Dermis blood vessel endothelial cell (primary cell): Measurements from ENCODE around the gene PRRG3. TPM values are rescaled to one million over a fixed set of nuclear protein-coding genes. Genes with fewer than 3 reads are reported as not detected.

Experiments
- DNase-seq: peaks from one replicate; pipeline ENCODE4 v3.0.0; 2010
- total RNA-seq: library from RNA; depleted of rRNA; stranded (reverse); fragments of >200 nt; gene quantifications from 2 replicates; pipeline ENCODE4 v1.2.3, GENCODE V29; 2014

PRRG3 gene
- total RNA-seq, 1 donor from 2014 or later: not detected

- no peak for DNase-seq
Measured at GRCh38 chrX:151743651-151744470, 48.6 kb downstream of the PRRG3 start.

GRCh38 chrX:151745651-151746050 lies 50.4 kb downstream of the PRRG3 start:
- no peak for DNase-seq

- no peak for DNase-seq
Measured at GRCh38 chrX:151746502-151746901, 51.2 kb downstream of the PRRG3 start.

DNA sequence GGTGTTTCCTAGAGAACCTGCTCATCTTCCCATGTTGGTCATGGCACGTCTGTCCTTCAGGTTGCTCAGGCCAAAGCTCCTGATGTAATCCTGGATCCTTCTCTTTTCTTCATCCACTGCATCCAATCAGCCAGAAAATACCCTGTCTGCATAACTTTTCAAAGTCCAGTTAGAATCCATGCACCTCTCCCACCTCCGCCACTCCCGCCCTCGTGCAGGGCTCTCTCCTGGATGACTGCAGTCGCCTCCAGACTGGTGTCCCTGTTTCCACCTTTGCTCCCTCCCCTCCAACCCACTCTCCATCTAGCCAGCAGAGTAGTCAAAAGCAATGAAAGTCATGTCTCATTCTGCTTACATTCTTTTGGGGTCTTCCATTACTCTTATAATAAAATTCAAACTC lies 55.3 kb downstream of the PRRG3 start:
- no peak for DNase-seq

DNA sequence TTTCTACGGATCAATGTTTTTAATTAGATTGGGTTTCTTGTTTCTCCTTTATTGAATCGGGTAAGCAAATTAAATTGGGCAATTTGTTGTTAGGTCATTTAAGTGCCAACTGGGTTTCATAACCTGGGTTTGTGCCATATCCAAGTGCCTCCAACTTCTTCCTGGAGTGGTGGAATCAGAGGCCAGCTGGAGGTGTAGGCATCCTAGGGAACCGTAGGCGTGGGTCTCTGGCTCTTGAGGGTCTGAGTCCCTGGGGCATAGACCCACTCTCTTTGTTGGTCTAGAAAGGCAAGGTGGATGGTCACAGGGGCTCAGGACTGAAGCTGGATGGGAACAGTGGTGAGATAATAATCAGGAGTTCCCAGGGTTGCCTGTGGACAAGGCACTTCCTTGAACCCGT lies 57.6 kb downstream of the PRRG3 start:
- no peak for DNase-seq

DNA sequence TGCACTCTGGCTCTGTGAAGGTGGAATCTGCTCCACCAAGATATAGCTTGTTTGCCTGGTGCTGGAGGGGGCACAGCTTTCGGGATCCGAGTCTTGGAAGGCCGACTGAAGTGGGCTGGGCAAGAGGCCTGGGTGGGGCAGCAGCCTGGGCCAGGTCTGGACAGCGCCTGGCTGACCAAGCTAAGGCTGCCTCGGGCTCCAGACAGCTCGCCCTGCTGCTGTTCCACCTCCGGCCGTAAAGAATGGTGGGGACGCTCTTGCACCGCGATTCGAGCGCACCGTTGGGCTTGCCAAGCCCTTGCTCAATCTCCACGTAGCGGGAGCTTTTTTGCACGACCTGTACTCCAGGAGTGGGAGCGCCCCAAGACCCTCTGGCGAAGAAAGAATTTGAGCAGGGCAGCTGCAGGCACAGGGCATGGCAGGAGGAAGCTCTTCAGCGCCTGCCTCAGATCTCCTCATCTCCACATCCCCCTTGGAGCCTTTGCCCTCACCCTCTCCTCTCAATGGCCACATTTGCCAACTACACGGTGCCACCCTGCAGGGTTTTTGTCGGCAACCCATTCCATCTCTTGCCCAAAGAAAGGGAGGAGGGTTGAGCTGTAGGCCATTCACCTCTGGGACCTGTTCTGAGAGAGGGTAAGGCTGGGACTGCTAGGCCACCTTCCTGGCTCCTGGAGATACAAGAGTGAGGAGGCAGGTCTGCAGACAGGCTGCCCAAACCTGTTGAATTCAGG lies 58.2 kb downstream of the PRRG3 start:
- peak; percentile 73 for DNase-seq

GRCh38 chrX:151754047-151754429 lies 58.8 kb downstream of the PRRG3 start:
- no peak for DNase-seq

- no peak for DNase-seq
Measured at GRCh38 chrX:151754641-151755215, 59.5 kb downstream of the PRRG3 start.

Other genes starting within 250 kb of the PRRG3 start
- gene PASD1, start 131.8 kb upstream of the PRRG3 start, total RNA-seq: not detected in 2 replicates
- not detected in 2 replicates for gene FATE1, start 20.6 kb downstream of the PRRG3 start, total RNA-seq
- gene CNGA2, start 39.3 kb downstream of the PRRG3 start, total RNA-seq: not detected in 2 replicates
- not detected in 2 replicates for gene MAGEA4, start 217.4 kb downstream of the PRRG3 start, total RNA-seq